ENCODE results near the gene IQCH.
A peak's percentile ranks its signal among the peaks of the same experiment; 100 is the strongest.

IQCH gene

GRCh38 chr15:67481680-67482079 lies 227.1 kb downstream of the IQCH start:
- FAIRE-seq = no peak
- no peak for DNase-seq (ENCODE audit: low spot score)

DNA sequence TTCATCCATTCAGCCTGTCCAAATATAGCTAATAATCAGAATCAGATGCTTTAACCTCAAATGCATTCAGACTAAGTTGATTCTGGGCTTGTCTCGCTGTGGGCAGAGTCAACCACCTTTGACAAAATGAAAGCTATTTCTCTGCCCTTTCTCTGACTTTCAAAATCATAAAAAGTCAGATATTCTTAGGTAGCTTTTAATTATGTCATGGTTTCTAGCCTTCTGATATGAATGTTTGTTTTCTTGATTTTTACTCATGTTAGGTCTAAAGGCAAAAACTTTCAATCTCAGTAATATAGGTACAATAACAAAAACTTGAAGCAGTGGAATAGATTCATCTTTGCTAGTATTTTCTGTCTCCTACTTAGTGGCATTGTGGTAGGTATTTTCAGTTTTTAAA lies 241.0 kb downstream of the IQCH start:
- DNase-seq (ENCODE audit: low spot score) = no peak
- FAIRE-seq = no peak

DNA sequence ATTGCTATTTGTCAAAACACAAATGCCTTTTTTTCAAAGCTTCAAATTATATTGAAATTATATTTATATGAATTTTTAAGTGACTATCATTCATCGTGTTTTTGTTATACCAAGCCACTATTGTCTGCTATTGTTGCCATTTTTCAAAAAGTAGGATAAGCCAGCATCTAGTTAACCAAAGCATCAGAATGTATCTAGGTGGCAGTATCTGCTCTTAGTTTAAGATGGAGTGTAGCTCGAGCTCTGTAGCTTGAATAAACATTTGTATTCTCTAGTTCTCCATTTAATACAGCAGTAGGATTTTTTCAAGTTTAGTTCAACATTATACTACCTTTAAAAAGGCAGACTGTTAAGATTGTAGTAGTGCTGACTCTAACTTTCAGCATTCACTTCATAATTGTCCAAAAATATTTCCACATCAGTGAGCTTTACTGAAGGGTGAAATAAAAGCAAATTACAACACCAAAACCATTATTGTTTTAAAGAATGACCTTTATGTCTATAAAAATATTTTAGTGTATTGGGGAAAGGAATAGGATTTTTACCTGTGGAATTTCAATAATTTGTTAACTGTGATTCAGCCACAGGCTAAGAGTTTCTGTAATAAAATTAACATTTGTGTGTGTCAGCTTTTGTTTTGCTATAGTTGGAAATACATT lies 246.7 kb downstream of the IQCH start:
- DNase-seq (ENCODE audit: low spot score) = no peak
- peak; percentile 39 for FAIRE-seq

- FAIRE-seq (no peak), DNase-seq (ENCODE audit: low spot score) (no peak)
Measured at GRCh38 chr15:67501836-67502461, 247.4 kb downstream of the IQCH start.

GRCh38 chr15:67504056-67504455 lies 249.5 kb downstream of the IQCH start:
- no peak for DNase-seq (ENCODE audit: low spot score)
- no peak for FAIRE-seq

GRCh38 chr15:67504796-67505195 lies 250.2 kb downstream of the IQCH start:
- no peak for FAIRE-seq
- DNase-seq (ENCODE audit: low spot score) = no peak

DNA sequence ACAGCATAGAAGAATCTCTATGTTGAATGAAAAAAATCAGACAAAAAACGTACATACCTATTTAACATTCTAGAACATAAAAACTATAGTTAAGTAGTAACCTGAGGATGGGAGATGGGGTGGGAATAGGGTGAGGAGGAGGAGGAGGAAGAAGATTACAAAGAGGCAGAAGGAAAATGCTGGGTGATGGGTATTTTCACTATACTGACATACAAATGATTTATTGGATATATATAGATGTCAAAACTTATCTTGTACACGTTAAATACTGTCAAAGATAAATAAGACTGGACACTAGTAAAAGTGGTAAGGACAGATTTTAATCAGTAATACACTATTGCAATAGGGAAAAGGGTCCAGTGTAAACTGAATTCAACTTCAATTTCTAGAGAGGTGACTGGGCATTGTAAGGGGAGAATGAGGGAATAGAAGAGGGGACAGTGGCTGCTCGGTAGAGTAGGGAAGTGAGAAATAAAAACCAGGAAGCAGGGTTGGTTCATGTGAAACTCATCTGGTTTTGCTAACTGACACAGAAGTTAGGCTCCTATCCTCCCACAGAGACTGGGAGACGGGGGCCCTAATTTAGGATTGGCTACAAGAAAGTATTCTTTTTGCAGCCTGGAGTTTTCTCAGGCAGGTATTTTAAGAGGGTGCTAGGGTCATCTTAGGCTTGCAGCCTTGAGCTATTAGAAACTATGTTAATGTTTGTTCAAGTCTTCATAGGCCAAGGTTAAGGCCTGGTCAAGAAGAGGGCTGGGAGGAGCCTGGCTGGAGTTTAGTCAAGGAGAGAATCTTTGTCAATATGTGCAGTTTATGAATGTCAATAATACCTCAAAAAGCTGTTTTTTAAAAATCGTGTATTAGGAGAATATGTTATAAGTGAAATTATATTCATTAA lies 251.3 kb downstream of the IQCH start:
- DNase-seq (ENCODE audit: low spot score) = no peak

GRCh38 chr15:67506775-67507747 lies 252.5 kb downstream of the IQCH start:
- FAIRE-seq = no peak
- no peak for DNase-seq (ENCODE audit: low spot score)

More for the DNA sequence above, 251.3 kb downstream of the IQCH start:
- FAIRE-seq = no peak

DNA sequence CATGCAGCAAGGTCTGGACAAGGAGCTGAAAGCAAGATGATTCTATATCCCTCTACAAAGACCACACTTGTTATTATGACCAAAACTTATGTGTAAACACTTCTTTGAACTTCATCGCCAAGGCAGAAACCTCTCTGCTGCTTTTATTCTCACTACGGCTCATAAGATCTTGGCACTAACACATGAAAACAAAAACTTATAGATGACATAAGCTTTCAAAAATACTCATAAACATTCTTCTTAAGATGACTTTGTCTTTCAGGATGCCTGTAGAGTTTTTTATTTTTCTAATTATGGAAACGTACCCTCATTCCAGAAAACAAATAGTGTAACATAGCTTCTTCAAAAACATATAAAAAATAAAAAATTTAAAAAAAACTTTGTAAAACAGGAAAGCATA lies 253.8 kb downstream of the IQCH start:
- DNase-seq (ENCODE audit: low spot score) = no peak
- FAIRE-seq = no peak

GRCh38 chr15:67509918-67510317 lies 255.3 kb downstream of the IQCH start:
- DNase-seq (ENCODE audit: low spot score) (no peak), FAIRE-seq (no peak)

DNA sequence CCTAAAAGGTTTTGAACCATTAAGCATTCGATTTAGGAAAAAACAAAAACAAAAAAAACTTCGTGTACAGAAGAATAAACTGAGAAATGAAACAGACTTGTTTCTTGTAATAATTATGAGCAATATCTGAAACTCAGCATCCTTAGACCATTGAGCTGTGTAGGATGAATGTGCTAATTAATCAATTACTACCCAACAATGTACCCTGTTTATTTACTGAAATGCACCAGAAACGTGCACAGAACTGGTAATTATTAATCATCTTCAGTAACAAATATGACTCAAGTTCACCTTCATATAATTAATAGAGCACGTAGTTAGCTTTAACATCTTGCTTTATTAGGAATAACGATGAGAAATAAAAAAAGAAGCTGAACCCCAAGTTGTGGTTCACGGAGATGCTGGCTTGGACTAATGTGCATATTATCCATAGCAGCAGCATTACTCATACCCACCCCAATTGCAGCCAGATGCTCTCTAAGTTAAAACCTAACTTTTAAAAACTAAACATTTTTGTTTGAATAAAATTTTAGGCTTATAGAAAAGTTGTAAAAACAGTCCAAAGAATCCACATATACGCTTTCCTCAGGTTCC lies 256.1 kb downstream of the IQCH start:
- FAIRE-seq (peak; percentile 47), DNase-seq (ENCODE audit: low spot score) (no peak)

DNA sequence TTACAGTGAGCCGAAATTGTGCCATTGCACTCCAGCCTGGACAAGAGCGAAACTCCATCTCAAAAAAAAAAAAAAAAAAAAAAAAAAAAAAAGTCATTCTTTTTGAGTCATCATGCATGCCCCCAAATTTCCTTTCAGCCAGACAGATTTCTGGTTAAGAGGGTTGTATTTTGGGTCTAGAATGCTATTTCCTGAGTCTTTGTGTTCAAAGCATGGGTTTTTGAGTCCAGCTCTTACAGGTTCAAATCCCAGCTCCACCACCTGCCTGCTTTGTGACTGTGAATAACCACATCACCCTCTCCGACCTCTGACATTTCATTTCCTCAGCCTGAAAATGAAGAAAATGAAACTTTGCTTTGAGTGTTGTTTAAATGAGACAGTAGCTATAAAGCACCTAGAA lies 257.0 kb downstream of the IQCH start:
- FAIRE-seq = no peak
- no peak for DNase-seq (ENCODE audit: low spot score)

- FAIRE-seq = no peak
- DNase-seq (ENCODE audit: low spot score) = no peak
Measured at GRCh38 chr15:67512140-67512539, 257.6 kb downstream of the IQCH start.

- no peak for FAIRE-seq
- no peak for DNase-seq (ENCODE audit: low spot score)
Measured at GRCh38 chr15:67512933-67513714, 258.5 kb downstream of the IQCH start.

DNA sequence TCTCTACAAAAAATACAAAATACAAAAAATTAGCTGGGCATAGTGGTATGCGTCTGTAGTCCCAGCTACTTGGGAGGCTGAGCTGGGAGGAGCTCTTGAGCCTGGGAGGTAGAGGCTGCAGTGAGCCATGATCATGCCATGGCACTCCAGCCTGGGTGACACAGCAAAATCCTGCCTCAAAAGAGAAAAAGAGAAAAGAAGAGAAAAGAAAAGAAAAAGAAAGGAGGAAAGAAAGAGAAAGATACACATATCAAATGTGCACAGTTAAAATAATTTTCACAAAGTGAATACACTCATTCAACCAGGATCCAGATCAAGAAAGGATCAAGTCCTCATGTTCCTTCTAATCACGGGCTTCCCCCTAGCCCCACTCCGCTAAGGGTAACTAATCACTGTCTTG lies 260.5 kb downstream of the IQCH start:
- DNase-seq (ENCODE audit: low spot score) (no peak), FAIRE-seq (no peak)

DNA sequence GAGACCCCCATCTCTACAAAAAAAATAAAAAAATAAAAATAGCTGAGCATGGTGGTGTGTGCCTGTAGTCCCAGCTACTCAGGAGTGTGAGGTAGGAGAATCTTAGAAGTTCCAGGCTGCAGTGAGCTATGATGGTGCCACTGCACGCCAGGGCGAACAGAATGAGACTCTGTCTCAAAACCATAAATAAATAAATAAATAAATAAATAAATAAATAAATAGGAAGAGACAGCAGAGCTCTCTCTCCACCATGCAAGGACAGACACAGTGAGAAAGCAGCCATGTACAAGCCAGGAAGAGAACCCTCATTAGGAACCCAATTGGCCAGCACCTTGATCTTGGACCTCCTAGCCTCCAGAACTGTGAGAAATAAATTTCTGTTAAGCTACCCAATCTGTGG lies 261.0 kb downstream of the IQCH start:
- DNase-seq (ENCODE audit: low spot score) (no peak), FAIRE-seq (no peak)

- FAIRE-seq (no peak), DNase-seq (ENCODE audit: low spot score) (no peak)
Measured at GRCh38 chr15:67520321-67521028, 265.9 kb downstream of the IQCH start.

DNA sequence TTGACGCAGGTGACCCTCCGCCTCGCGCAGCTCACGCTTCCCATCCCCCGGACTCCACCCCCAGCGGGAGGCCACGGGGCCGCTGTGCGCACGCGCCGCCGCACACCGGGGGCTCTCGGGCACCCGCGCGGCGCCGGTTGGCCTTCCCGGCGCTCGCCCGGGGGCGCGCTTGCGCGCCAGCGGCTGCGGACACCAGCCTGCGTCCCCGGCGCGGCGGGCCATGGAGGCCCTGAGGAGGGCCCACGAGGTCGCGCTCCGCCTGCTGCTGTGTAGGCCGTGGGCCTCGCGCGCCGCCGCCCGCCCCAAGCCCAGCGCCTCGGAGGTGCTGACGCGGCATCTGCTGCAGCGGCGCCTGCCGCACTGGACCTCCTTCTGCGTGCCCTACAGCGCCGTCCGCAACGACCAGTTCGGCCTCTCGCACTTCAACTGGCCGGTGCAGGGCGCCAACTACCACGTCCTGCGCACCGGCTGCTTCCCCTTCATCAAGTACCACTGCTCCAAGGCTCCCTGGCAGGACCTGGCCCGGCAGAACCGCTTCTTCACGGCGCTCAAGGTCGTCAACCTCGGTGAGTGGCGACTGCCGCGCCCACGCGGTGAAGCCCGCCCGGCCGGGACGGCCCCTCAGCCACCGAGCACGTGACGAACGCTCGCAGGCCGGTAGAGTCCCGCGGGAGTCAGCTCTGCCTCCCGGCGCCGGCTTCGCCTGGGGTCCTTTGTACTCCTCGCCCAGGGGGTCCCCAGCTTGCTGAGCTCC lies 266.6 kb downstream of the IQCH start, which contains the start of gene C15orf61:
Gene C15orf61 (plus strand): TSS at position 103 of the 754 bp plus-strand sequence. CDS start 118 bp downstream, at position 221.
- DNase-seq (ENCODE audit: low spot score) (peak; percentile 58), FAIRE-seq (no peak)

All from RCC 7860 (cell line).